Stimulated activated CD4-positive, alpha-beta T cell treated with anti-CD3 and anti-CD28 coated beads, Interleukin-1b, Interleukin-23, amount 100 ng/mL, for 4 hours (primary cell): ENCODE results near the gene ZBTB22.
"Not testable (repeated sequence)": the region's sequence is repeated elsewhere in the genome, so short reads cannot be mapped to it uniquely, and the experiment has no call there.

Source experiments
- DNase-seq, 2 donors: peaks; one replicate each; pipeline ENCODE4 v3.0.0-alpha.2; 2020; ENCODE audit warnings: low read depth in 2 of 2

The ZBTB22 gene, protein sequence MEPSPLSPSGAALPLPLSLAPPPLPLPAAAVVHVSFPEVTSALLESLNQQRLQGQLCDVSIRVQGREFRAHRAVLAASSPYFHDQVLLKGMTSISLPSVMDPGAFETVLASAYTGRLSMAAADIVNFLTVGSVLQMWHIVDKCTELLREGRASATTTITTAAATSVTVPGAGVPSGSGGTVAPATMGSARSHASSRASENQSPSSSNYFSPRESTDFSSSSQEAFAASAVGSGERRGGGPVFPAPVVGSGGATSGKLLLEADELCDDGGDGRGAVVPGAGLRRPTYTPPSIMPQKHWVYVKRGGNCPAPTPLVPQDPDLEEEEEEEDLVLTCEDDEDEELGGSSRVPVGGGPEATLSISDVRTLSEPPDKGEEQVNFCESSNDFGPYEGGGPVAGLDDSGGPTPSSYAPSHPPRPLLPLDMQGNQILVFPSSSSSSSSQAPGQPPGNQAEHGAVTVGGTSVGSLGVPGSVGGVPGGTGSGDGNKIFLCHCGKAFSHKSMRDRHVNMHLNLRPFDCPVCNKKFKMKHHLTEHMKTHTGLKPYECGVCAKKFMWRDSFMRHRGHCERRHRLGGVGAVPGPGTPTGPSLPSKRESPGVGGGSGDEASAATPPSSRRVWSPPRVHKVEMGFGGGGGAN

GRCh38 chr6:33317669-33318425 lies at the start of gene ZBTB22:
ZBTB22 (minus strand) TSS chr6:33317744; CDS start chr6:33316916, 828 bp downstream.
- peak; percentile 89 to 94 for DNase-seq

DNA sequence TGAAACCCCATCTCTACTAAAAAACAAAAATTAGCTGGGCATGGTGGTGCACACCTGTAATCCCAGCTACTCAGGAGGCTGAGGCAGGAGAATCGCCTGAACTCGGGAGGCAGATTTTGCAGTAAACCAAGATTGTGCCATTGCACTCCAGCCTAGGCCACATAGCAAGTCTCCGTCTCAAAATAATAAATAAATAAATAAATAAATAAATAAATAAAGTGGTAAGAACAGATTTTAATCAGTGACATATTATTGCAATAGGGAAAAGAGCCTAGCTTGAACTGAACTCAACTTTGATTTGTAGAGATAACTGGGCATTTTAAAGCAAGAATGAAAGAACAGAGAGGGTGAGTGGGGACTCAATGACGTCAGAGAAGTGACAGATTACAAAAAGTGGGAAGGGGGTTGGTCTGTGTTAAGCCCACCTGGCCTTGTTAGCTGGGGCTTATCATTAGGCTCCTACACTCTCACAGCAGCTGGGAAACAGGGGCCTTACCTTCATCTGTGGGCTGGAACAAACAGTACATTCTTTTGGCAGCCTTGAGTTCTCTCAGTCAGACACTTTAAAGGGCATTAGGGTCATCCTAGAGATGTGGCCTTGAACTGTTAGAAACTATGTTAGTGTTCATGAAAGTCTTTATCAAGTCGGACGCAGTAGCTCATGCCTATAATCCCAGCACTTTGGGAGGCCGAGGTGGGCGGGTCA lies 49.6 kb upstream of the ZBTB22 start:
- no peak for DNase-seq

DNA sequence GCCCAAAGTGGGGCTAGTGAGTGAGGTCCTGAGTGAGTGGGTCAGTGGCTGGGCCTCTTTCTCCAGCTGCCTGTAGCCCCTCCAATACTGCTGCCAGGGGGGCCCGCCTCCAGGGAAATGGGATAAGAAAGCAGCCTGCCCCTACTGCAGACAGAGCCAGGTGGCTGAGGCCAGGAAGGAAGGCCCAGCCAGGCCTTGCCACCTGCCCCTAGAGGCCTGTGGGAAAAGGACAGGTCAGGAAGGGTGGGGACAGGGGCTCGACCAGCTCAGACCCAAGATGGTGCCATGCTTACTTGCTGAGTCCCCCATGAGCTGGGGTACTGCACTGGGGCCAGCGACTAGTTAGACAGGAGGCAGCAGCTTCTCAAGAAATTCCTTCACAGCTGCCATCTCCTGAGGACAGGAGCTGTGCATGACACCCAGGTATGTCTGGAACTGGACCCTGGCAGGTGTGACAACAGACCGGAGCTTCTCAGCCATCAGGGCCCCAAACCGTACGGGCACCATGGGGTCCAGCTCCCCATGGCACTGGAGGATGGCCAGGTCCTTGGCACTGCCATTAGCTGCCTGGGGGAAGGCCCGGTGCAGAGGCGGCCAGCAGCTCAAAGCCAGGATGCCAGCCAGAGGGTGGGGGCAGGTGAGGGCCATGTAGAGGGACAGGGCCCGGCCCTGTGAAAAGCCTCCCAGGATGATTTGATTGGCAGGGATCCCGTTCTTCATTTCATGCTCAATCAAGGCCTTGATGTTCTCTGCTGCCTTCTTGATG lies 47.8 kb upstream of the ZBTB22 start:
- not testable (repeated sequence) for DNase-seq

GRCh38 chr6:33364475-33365205 lies 47.1 kb upstream of the ZBTB22 start:
- DNase-seq, result not testable (repeated sequence)

DNA sequence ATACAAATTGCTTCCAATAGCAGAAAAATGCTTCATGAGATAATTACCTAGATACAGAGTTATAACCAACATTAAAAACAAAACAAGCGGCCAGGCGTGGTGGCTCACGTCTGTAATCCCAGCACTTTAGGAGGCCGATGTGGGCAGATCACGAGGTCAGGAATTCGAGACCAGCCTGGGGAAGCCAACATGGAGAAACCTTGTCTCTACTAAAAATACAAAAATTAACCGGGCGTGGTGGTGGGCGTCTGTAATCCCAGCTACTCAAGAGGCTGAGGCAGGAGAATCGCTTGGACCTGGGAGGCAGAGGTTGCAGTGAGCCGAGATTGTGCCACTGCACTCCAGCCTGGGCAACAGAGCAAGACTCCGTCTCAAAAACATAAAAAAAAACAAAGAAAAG lies 45.9 kb upstream of the ZBTB22 start:
- not testable (repeated sequence) for DNase-seq

DNA sequence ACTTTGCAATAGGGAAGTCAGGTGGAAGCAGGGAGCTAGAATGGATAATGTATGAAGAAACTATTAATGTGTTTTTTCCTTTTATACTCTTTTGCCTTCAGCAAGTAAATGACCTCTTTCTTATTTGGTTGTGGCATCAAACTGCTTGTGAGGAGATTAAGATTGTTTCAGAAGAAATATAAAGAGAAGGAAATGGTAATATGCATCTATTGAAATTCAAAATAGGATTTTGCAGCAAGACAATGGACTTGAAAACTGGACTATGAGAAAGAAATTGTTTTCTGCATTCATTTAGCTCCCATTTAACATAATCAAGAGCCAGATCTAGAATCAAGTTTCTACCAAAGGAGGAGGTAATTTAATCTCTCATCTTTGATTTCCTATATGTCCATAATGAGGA lies 41.8 kb upstream of the ZBTB22 start:
- no peak for DNase-seq

DNA sequence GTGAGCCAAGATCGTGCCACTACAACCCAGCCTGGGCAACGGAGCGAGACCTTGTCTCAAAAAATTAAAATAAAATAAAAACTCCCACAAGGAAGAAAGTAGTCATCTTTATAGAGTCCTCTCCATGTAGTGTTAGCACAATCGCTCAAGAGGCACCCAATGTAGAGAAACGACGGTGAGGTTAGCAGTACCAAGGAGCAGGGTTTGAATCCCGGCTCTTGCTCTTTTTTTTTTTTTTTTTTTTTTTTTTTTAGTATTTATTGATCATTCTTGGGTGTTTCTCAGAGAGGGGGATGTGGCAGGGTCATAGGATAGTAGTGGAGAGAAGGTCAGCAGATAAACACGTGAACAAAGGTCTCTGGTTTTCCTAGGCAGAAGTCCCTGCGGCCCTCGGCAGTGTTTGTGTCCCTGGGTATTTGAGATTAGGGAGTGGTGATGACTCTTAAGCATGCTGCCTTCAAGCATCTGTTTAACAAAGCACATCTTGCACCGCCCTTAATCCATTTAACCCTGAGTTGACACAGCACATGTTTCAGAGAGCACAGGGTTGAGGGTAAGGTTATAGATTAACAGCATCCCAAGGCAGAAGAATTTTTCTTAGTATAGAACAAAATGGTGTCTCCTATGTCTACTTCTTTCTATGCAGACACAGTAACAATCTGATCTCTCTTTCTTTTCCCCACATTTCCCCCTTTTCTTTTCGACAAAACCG lies 39.8 kb upstream of the ZBTB22 start:
- not testable (repeated sequence) for DNase-seq

- DNase-seq, result no peak
These were observed 38.8 kb upstream of the ZBTB22 start for GRCh38 chr6:33356295-33356694.

DNA sequence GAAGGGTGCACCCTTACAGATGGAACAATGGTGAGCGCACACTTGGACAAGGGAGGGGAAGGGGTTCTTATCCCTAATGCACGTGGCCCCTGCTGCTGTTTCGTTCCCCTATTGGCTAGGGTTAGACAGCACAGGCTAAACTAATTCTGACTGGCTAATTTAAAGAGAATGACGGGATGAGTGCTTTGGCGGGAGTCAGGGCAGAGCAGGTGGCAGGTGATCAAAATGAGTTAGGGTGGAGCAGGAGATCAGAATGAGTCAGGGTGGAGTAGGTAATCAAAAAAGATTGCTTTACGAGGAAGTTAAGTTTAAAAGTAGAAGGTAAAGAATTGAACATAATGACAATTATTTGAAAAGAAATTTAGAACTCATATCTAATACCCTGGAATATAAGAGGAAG lies 38.3 kb upstream of the ZBTB22 start:
- DNase-seq, result not testable (repeated sequence)

- no peak for DNase-seq
These were observed 30.3 kb upstream of the ZBTB22 start for GRCh38 chr6:33347816-33348215.

- not testable (repeated sequence) for DNase-seq
These were observed 29.4 kb upstream of the ZBTB22 start for GRCh38 chr6:33346972-33347371.

GRCh38 chr6:33344701-33345697 lies 27.5 kb upstream of the ZBTB22 start:
- DNase-seq, result peak; percentile 32 to 56

DNA sequence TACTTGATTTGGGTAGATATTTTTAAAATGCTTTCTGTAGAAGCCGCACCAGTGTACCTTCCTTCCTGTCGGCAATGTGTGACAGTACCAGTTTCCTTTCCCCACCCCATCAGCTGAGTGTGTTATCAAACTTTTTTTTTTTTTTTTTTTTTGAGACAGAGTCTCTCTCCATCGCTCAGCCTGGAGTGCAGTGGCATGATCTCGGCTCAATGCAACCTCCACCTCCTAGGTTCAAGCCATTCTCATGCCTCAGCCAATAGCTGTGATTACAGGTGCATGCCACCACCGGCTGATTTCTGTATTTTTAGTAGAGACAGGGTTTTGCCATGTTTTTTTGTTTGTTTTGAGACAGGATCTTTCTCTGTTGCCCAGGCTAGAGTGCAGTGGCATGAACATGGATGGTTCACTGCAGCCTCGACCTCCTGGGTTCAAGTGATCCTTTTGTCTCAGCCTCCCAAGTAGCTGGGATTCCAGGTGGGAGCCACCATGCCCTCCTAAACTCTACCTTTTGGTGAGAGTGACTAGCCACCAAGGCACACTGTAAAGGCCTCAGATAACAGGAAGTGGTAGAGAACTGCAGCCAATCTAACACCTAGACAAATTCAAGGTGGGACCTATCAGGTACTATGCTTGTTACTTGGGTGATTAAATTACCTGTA lies 26.5 kb upstream of the ZBTB22 start:
- DNase-seq, result peak in 1 of 2 donors; percentile 41

GRCh38 chr6:33343606-33343952 lies 26.0 kb upstream of the ZBTB22 start:
- not testable (repeated sequence) for DNase-seq

- DNase-seq, result no peak
These were observed 21.6 kb upstream of the ZBTB22 start for GRCh38 chr6:33339193-33339592.

- no peak for DNase-seq
These were observed 19.0 kb upstream of the ZBTB22 start for GRCh38 chr6:33336495-33336894.

DNA sequence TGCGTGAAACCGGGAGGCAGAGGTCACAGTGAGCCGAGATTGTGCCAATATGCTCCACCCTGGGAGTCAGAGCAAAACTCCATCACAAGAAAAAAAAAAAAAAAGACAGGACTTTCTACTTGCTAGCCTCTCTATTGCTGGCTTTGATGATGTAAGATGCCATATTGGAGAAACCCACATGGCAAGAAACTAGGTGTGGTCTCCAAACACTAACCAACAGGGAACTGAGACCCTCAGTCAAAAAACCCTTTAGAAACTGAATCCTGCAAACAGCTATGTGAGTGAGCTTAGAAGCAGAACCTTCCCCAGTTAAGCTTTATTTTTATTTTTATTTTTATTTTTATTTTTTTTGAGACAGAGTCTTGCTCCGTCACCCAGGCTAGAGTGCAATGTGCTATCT lies 18.4 kb upstream of the ZBTB22 start:
- no peak for DNase-seq

- no peak for DNase-seq
These were observed 16.1 kb upstream of the ZBTB22 start for GRCh38 chr6:33333666-33334065.
